NCI-H524 treated with DMSO at 0.1 percent for 48 hours (cell line): Measurements from ENCODE around the gene DHX8.
A peak's percentile ranks its signal among the peaks of the same experiment; 100 is the strongest.

Source experiments
- DNase-seq: peaks from one replicate; lab custom pipeline; 2025; lab: John Stamatoyannopoulos, UW

DHX8 gene

DNA sequence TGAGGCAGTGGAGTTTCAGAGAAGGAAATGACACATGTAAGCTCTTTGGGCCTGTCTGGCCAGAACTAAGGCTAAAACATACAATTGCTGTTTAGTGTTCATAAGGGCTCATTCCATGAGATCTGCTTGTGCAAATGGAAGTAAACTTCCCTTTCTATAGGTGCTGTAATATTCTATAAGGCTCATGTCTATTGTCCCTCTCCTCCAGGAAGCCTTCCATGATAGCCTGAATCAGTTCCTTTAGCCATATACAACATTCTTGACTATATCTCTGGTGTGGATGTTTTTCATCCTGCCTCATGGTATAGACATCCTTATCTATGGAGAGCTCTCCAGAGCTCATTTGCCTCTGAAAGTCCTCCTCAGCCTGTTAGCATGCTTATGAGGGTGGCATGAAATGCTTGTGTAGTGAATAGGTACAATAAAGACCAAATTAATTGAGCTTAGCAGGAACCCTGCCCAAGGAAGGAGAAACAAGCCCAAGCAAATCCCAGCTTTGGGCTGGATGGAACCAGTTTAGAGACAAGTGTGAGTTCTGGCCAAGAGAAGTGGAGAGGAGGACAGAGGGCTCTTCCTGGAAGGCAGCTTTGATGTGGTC is 64.0 kb downstream of the DHX8 start:
- DNase-seq: no peak

- DNase-seq: no peak
Observed at GRCh38 chr17:43548689-43549379, 65.1 kb downstream of the DHX8 start.

GRCh38 chr17:43549496-43549895 is 65.7 kb downstream of the DHX8 start:
- no peak for DNase-seq

GRCh38 chr17:43550754-43551153 is 67.0 kb downstream of the DHX8 start:
- no peak for DNase-seq

DNA sequence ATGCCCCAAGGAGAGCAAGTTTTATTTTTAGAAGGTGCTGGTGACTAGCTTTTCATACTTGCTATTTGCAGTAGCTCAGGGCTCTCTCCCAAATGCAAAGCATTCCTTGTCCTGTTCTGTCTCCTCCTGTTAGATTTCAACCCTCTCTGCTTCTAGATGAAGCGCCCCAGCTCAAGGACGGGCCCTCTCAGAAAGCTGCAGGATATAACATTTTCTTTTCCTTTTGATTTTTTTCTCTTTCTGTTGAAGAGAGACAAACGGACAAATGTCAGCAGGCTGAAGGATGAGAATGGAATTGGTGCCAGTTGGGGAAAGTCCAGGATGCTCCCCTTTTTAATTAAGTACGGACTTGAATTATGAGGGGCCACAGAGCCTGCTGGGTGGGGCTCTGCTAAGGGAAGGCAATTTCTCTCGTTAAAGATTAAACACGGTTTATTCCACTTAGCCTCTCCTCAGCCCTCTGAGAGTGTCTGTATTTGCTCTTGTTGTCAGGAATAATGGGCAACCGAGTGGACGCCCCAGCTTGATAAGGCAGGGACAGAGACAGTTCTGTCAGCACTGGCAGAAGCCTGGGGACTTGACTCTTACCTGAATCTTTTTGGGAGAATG is 68.6 kb downstream of the DHX8 start:
- DNase-seq: no peak

- no peak for DNase-seq
Observed at GRCh38 chr17:43553573-43553972, 69.8 kb downstream of the DHX8 start.

- no peak for DNase-seq
Observed at GRCh38 chr17:43554857-43555256, 71.1 kb downstream of the DHX8 start.

DNA sequence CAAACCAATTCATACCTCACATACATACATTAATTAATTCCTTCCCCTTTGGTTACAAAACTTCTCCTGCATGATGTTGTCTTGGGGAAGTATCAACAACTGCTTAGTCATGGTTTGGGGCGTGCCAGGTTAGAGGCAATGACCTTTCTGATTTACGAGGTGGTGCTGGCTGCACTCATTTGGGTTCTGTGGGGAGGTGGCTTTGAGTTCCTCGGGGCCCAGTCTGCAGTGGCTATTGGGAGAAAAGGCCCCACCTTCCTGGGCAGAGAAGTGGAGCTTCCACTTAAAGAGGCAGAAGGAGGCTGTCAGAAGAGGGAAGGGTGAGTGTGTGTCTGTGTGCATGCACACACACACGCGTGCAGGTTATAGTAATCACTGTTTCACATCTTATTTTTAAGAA is 72.5 kb downstream of the DHX8 start:
- no peak for DNase-seq

GRCh38 chr17:43558805-43559160 is 75.0 kb downstream of the DHX8 start:
- no peak for DNase-seq

GRCh38 chr17:43559161-43559816 is 75.5 kb downstream of the DHX8 start:
- no peak for DNase-seq

DNA sequence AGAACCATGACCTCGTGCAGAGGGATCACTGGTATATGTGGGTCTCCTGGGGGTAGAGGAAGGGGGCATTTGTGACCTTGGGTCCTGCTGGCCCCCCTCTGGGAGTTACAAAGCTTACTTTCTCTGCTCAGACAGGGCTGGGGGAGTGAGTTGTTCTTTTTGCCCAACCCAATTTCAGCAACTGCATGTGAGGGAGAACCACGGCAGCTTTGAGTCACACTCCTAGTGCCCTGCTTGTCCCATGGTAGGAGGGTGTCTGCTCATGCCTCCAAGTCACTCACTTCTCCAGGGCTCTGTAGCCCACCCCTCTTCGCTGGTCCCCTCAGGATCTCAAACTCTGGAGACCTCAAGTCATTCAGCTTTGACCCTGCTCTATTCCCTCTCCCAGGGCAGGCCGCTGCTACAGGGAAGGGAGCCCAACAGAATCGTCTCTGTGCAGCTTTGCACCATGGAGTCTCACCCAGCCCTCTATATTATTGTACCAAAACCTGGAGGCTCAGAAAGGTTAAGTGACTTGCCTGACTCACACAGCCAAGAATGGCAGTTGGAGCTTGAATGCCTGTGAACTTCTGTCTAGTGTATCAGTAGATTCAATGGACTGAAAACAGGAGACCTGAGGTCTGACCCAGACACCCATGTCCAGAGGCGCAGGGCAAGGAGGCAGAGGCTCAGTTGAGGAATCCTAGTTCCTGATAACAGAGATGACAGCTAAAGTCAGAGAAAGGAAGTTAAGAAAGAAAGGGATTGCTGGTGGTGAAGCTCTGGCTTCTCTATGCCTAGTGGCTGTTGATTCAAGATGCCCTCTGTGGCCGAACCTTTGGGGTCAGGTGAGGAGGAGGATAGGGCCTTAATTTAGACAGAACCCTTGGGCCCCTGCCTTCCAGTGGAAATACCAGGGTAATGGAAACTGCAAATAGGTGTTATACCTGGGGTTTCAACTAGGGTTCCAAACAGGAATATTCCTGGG is 77.0 kb downstream of the DHX8 start:
- DNase-seq: no peak

GRCh38 chr17:43562679-43563599 is 79.2 kb downstream of the DHX8 start:
- DNase-seq: peak; percentile 22

DNA sequence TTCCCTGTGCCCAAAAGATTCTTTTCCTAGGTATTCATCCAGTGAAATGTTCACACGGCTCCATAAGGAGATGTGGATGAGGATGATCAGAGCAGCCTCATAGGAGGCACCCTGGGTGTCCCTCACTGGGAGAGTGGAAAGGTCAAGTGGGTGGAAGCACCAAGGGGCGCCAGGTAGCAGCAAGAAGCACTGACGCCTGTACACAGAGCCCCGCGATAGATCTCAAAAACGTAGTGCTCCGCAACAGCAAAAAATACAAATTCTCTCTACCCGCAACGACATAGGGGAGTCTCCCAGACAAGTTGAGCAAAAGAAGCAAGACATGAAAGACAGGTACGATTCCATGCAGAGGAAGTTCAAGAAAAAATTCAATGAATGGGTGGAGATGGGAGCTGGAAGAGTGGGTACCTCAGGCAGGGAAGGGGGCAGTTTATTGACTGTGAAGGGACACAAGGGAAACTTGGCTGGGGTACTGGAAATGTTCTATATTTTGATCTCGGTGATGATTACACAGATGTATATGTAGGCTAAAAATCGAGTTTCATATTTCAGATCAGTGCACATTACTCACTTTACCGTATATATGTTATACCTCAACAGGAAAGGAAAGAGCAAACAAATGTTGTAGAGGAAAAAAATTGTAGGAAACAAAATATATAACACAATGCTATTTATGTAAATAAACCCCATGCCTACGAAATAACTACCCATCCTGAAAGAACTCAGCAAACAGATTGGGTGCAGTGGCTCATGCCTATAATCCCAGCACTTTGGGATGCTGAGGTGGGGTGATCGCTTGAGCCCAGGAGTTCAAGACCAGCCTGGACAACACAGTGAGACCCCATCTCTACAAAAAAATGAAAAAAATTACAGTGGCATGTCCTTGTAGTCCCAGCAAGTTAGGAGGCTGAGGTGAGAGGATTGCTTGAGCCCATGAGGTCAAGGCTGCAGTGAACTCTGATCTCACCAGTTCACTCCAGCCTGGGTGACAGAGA is 80.1 kb downstream of the DHX8 start:
- no peak for DNase-seq

- no peak for DNase-seq
Observed at GRCh38 chr17:43568506-43569082, 84.8 kb downstream of the DHX8 start.

DNA sequence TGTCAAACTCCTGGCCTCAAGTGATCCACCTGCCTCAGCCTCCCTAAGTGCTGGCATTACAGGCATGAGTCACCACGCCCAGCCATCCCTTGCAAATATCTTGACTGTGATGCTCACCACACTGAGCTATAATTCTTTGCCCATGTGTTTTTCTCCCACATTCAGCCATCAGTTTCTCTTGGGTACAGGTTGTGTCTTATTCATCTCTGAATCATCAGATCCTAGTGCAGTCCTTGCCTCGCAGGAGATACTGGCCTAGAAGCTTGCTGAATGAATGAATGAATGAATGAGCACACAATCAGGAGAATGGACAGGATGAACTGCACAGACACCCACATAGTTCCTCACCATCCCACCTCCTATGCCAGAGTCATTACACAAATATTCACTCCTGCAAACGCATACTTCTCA is 86.7 kb downstream of the DHX8 start:
- DNase-seq: no peak

DNA sequence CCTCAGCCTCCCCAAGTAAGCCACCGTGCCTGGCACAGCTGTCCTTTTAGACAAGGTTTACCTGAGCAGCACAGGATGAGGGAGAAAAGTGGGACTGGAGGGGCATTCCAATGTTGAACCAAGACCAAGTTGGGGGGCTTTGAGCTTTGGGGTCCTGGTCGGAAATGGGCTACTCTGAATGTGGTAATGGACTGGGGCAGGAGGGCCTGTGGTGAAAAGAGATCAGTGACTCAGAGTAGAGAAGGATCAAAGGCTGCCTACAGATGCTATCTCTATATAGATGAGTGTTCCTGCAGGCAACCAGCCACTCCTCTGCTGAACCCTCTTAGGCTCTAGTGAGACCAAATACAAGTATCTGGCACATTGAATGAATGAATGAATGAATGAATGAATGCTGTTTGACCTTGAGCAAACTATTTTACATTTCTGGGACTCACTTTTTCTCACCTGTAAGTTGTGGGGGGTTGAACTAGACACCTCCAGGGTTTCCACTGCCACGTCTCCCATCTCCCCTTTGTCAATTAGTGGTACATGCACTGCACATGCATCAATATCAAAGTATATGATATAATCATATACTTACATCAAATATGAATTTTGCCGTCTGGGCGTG is 88.7 kb downstream of the DHX8 start:
- no peak for DNase-seq

- DNase-seq: no peak
Observed at GRCh38 chr17:43573579-43574321, 90.0 kb downstream of the DHX8 start.

DNA sequence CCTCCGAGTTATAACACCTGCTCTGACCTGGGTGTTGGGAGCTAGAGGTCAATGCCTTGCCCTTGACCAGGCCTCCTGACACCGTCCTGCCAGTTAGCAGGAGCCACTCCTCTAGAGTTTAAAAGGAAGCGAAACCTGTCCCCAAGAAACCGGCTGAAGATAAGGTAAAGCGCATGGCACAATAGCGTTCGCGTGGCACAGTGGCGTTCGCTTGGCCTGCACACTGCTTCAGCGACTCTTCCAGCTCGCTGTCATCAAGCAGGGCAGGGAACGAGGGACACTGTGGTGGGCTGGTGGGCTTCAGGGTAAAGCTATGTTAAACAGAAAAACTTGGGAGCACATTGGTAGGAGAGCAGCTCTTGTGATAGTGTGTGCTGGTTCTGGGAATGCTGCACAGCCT is 90.6 kb downstream of the DHX8 start:
- no peak for DNase-seq
